GM12873 (cell line): Measurements from ENCODE around the gene FASTKD2.

Experiments used
- TF ChIP-seq, protein P1 (sequence below): IDR thresholded peaks from 2 replicates; pipeline ENCODE4 v1.5.1; 2012; ENCODE audit warnings: low read depth, mild to moderate bottlenecking, moderate library complexity, low read length, control low read depth; ENCODE audit not compliant: insufficient read depth; ENCODE audit errors: missing control alignments

Gene FASTKD2

GRCh38 chr2:206728277-206729199 is 36.9 kb upstream of the FASTKD2 start:
- TF ChIP-seq, protein P1, sequence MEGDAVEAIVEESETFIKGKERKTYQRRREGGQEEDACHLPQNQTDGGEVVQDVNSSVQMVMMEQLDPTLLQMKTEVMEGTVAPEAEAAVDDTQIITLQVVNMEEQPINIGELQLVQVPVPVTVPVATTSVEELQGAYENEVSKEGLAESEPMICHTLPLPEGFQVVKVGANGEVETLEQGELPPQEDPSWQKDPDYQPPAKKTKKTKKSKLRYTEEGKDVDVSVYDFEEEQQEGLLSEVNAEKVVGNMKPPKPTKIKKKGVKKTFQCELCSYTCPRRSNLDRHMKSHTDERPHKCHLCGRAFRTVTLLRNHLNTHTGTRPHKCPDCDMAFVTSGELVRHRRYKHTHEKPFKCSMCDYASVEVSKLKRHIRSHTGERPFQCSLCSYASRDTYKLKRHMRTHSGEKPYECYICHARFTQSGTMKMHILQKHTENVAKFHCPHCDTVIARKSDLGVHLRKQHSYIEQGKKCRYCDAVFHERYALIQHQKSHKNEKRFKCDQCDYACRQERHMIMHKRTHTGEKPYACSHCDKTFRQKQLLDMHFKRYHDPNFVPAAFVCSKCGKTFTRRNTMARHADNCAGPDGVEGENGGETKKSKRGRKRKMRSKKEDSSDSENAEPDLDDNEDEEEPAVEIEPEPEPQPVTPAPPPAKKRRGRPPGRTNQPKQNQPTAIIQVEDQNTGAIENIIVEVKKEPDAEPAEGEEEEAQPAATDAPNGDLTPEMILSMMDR: no peak

DNA sequence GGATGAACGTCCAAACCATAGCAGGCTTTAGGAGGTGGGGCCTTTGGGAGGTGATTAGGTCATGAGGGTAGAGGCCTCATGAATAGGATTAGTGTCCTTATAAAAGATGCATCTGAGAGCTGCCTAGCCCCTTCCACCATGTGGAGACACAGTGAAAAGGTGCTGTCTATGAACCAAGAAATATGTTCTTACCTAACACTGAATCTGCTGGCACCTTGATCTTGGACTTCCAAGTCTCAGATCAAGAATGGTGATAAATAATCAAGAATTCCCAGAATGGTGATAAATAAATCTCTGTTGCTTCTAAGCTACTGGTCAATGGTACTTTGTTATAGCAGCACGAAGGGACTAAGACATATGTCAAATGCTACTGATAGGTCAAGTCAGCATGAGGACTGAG is 32.1 kb upstream of the FASTKD2 start:
- TF ChIP-seq, protein P1: no peak

DNA sequence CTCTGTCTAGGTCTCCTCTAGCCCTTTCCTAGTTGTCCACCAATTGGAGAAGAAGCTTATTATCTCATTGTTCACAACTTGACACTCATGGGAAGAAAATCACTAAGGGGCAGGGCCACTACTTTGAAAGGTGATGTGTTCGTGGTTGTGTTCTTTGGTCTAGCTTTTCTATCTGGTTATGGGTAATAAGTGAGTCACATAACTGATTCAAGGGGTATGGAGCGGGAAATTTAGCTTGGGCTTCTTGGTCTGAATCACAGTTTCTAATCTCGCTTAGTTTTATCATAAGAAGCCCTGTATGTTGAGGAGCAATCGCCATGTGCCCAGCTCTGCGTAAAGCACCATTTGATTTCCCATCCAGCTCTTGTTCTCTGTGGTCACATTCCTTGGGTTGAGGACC is 28.5 kb upstream of the FASTKD2 start:
- TF ChIP-seq, protein P1: no peak

- TF ChIP-seq, protein P1: no peak
Measured at GRCh38 chr2:206739271-206739670, 26.1 kb upstream of the FASTKD2 start.

- TF ChIP-seq, protein P1: no peak
Measured at GRCh38 chr2:206740800-206741199, 24.6 kb upstream of the FASTKD2 start.

DNA sequence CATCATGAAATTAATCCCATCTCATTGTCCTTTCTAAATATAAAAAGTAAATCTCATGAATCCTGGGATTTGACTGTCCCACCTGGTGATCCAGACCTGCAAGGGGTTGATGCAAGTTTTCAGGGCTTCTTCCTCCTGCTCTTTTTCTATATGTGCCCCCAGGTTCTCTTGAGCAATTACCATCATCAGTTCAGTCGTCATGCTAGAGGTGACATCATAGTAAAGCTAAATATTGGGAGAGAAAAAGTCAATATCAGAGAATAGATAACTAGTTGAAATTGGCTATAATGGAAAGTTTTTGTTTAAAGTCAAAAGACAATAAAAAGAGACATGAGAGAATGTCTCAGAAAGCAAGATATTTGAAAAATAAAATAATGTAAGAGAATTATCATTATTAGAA is 8.6 kb upstream of the FASTKD2 start:
- TF ChIP-seq, protein P1: no peak

- TF ChIP-seq, protein P1: peak; percentile 13
Measured at GRCh38 chr2:206764673-206765241, 649 bp upstream of the FASTKD2 start.
